Measurements from ENCODE around the gene SEMA3C.

The SEMA3C gene

GRCh38 chr7:80823057-80823456, 95.8 kb downstream of the SEMA3C start:
- no peak for DNase-seq (ENCODE audit: low read depth)

DNA sequence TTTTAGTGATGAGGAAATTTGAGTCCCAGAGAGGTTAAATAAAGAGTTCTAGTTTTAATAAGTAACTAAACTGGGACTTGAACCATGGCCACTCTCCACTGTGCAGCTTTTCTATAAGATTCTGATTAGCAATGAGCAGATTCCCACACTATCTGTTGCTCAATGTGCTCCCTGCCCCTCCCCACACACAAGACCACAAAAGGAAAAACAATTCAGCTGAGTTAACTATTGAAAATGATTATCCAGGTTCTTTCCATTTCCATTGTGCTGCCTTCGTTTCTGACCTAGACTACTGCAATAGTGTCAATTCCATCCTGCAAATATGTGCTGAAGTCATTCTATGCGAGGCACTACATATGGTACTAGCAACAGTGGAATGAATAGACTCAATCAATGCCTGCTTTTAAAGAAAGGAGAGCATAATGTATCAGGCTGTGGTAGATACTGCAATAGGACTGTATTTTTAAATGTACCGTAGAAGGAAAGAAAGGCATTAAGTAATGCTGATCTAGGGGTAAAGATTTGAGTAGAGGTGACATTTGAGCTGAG, 97.0 kb downstream of the SEMA3C start:
- DNase-seq (ENCODE audit: low read depth) = no peak

GRCh38 chr7:80819503-80819902, 99.3 kb downstream of the SEMA3C start:
- DNase-seq (ENCODE audit: low read depth) = no peak

GRCh38 chr7:80818181-80818580, 100.7 kb downstream of the SEMA3C start:
- no peak for DNase-seq (ENCODE audit: low read depth)

GRCh38 chr7:80816806-80817205, 102.0 kb downstream of the SEMA3C start:
- DNase-seq (ENCODE audit: low read depth) = no peak

- no peak for DNase-seq (ENCODE audit: low read depth)
Measured at GRCh38 chr7:80815733-80816132, 103.1 kb downstream of the SEMA3C start.

DNA sequence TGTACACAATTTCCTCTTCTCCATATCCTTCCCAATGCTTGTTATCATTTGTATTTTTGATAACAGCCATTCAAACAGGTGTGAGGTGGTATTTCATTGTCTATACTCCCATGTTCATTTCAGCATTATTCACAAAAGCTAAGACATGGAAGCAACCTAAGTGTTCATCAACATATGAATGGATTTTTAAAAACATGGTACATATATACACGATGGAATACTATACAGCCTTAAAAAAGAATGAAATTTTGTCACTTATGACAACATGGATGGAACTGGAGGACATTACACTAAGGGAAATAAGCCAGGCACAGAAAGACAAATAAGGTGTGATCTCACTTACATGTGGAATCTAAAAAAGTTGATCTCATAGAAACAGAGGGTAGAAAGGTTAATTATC, 109.3 kb downstream of the SEMA3C start:
- DNase-seq (ENCODE audit: low read depth) = no peak

GRCh38 chr7:80807166-80807900, 111.5 kb downstream of the SEMA3C start:
- DNase-seq (ENCODE audit: low read depth) = no peak

- no peak for DNase-seq (ENCODE audit: low read depth)
Measured at GRCh38 chr7:80806663-80807062, 112.2 kb downstream of the SEMA3C start.

GRCh38 chr7:80804589-80804988, 114.3 kb downstream of the SEMA3C start:
- no peak for DNase-seq (ENCODE audit: low read depth)

- DNase-seq (ENCODE audit: low read depth) = no peak
Measured at GRCh38 chr7:80802527-80802926, 116.3 kb downstream of the SEMA3C start.

DNA sequence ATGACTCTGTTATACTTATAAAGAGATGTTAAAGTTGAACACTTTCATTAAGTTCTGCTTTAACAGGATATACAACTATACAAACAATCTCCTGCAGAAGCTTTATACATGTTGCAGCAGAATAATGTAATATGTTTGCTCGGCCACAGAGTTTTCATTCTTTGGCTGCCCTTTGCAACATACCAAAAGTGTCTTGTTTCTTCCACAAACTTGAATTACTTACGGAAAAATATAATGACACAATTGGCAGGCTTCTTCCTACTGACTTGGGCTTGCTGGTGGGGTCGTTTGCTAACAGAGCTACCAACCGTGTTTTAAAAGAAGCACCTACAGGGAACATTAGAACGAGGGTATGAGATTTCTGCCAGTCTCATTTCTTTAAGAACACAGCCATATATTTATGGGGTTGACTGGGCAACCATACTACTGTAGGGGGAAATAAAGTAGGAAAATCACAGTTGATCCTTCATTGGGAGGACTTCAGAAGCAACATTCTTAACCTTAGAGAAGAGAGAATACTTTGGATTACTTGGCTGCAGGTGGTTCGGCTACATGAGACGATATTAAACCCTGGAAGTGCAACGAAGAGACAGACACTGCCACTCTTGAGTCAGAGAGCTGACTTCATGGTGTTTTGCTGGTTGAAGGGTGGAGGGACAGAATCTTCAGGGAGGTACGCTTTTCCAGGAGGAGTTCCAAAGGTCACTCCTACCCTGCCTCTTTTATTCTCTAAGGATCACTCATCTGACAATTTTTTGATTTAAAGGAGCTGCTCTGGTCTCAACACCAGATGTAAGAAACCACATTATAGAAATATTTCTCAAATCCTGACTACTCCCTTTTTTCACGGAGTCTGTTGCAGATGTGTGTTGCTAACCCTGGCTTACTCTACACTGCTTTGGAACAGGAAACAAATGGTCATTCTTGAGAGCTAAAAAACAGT, 123.9 kb downstream of the SEMA3C start:
- no peak for DNase-seq (ENCODE audit: low read depth)

DNA sequence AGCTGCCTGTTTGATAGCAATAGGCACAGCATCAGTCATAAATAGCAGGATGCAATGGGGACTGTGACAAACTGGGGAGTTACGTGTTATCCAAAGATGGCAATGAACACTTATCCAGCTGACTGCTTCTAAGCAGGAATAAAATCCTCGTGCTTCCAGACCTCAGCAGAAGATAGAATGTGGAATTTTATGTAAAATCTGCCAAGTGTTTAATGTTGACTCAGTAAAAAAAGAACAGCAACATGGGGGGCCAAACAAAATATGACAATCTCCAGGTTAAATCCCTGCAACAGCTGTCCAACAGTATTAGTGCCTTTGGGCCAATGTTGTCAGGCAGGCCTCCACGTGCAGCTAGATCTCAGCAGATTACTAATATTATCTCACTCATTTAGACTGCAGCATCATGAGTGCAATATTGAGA, 127.3 kb downstream of the SEMA3C start:
- DNase-seq (ENCODE audit: low read depth) = no peak

GRCh38 chr7:80790877-80791276, 128.0 kb downstream of the SEMA3C start:
- no peak for DNase-seq (ENCODE audit: low read depth)

- DNase-seq (ENCODE audit: low read depth) = no peak
Measured at GRCh38 chr7:80787721-80788120, 131.1 kb downstream of the SEMA3C start.

GRCh38 chr7:80785961-80786536, 132.8 kb downstream of the SEMA3C start:
- DNase-seq (ENCODE audit: low read depth) = no peak

DNA sequence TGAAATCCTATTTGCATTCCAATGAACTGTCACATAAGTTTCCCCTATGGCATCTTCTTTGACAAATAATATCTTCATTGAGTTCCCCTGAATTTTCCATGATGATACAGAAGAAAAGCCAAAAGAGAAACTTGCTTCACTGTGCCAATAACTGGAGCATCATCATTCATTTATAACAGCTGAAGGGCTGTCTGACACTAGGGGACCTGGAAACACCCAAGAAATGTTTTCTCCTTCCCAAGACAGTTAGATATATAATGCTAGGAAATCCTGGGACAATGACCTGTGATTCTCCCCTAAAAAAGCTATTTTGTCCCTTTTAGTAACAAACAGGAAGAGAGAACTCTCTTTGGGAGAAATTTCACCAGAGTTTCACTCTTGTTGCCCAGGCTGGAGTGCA, 133.6 kb downstream of the SEMA3C start:
- DNase-seq (ENCODE audit: low read depth) = no peak

DNA sequence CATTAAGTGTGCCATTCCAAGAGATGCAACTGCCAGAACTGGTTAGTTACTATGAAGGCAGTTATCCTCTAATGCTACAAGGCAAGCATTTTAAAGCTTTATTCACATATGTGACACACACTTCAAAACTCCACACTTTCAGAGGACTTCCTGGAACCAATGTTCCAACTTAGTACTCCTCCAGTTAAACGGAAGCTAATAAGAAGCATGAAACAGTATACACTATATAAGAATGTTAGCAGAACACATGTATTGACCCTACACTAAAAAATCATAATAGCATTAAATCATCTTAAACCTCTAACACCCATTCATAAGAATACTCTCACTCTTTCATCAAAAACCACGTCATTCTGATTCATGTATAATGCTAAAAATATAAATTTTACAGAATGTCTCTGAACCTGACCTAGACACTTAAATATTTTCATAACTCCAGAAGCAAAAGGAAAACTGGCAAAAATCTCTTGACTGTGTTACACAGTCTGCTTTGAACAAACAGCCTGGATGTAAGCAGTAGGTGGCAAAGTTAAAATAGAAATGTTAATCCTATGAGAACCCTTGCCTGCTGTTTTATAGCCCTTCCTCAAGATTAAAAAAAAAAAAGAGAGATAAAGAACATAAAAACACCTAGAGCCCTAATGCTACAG, 135.0 kb downstream of the SEMA3C start:
- no peak for DNase-seq (ENCODE audit: low read depth)

DNA sequence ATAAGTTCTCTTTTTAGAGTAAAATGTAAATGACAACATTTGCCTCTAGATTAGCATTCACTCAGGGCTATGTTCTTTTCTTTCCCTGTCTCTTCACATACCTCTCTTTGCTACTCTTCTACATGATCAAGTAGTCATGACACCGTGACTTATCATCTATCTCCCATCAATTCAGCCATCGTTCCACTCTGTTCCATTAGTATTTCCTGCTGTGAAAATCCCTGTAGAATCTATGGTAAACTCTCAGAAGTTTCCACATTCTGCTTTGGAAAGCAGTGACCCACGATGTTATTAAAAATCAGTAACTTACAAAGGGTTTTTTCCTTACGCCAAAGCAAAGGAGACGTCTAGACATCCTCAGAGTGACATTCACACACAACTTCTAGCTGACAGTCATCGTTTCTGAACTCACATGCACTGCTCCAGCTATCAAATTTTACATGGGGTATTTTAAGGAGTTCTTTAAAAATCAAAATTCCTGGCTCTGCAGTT, 135.6 kb downstream of the SEMA3C start:
- no peak for DNase-seq (ENCODE audit: low read depth)

DNA sequence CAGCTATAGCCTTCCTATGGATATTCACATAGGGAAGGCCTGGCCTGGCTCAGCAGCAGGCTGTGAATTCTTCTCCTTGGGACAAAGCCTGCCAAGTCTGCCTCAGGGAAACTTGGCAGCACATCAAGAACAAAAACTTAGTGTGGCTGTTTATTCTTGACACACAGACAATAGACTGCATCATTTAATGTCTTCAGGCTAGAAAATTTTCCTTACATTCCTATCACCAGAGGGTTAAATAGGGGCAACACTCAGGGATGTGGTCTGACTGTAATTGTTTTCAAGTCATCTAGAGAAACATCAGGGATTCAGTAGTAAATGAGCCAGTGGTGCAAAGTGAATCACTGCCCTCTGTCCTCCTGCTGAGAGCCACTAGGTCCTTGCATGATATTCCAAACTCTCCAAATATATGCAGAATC, 137.3 kb downstream of the SEMA3C start:
- DNase-seq (ENCODE audit: low read depth) = no peak

- DNase-seq (ENCODE audit: low read depth) = no peak
Measured at GRCh38 chr7:80781146-80781545, 137.7 kb downstream of the SEMA3C start.

DNA sequence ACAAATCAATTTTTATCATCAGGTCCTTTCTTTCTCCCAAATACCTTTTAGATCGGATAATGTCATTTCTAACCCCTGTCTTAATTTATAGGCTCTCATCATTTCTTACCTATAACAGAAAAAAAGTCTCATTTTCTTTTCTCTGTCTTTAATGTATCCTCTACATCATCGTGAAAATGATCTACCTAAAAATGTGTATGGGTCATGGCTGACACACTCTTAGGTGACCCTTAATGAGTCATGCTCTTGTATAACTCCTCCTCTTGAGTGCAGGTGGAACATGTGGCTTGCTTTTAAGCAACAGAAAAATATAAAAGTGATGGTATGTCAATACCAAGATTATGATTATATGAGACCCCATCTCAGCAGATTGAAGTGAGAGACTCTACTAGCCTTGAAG, 139.4 kb downstream of the SEMA3C start:
- DNase-seq (ENCODE audit: low read depth) = no peak
